ENCODE measurements around the gene ASTN2. TPM values are rescaled to one million over a fixed set of nuclear protein-coding genes. Genes with fewer than 3 reads are reported as not detected.

Gene ASTN2
- polyA plus RNA-seq, 1 donor from 2014 or later: 6.8 TPM

- H3K27me3 ChIP-seq (ENCODE audit: insufficient read depth, low read depth, low read length): no peaks in the 10 kb centered on the region
- H3K9me2 ChIP-seq (ENCODE audit: insufficient read depth, low read length): no peaks in the 10 kb centered on the region
- no peaks in the 10 kb centered on the region for H4K20me1 ChIP-seq (ENCODE audit: insufficient read depth)
- H2AFZ ChIP-seq (ENCODE audit: low read depth, low read length): no peak overlapping the region
- no peaks in the 10 kb centered on the region for H3K9me3 ChIP-seq (ENCODE audit: low read length)
- TF ChIP-seq POLR2AphosphoS5 (IDR thresholded peaks at IDR 0.05) (peak; percentile 46), CTCF (IDR thresholded peaks at IDR 0.05; ENCODE audit: poor library complexity, severe bottlenecking) (no peak)
- no peak overlapping the region for H3K9ac ChIP-seq (ENCODE audit: low read length)
- H3K4me2 ChIP-seq (ENCODE audit: low read length): no peak overlapping the region
- no peaks in the 10 kb centered on the region for H3K36me3 ChIP-seq (ENCODE audit: insufficient read depth, low read length)
- no peak overlapping the region for H3K4me3 ChIP-seq (ENCODE audit: low read length)
- H3F3A ChIP-seq (ENCODE audit: insufficient read depth, low read length, poor library complexity, severe bottlenecking): no peaks in the 10 kb centered on the region
- H3K79me2 ChIP-seq (replicated peaks; ENCODE audit: insufficient read depth, low read length): no peaks in the 10 kb centered on the region
- H3K27ac ChIP-seq (ENCODE audit: low read length): no peak overlapping the region
Observed at GRCh38 chr9:116774421-116775180, 640.3 kb downstream of the ASTN2 start.

DNA sequence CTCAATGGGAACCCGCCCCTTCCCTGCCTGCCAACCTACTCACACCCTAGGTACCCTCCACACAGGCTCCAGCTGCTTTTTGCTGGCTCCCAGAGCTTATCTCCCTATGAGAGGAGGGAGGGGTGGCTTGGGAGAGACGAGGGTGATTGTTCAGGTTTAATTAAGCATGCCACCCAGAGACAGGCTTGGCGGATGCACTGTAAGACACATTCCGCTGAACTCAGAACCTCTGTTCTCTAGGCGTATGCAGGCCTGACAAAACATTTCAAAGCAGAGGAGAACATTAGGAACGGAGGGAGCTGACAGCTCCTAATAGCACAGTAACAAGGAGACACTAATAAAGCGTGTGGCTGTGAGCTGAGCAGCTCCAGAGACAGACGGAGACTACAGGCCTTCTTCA is 647.6 kb downstream of the ASTN2 start:
- Histone ChIP-seq H3K27me3 (ENCODE audit: insufficient read depth, low read depth, low read length) (no peaks in the 10 kb centered on the region), H3K4me3 (ENCODE audit: low read length) (peak overlapping the region; percentile 43), H3K27ac (ENCODE audit: low read length) (peak overlapping the region; percentile 20), H3K79me2 (replicated peaks; ENCODE audit: insufficient read depth, low read length) (no peaks in the 10 kb centered on the region), H4K20me1 (ENCODE audit: insufficient read depth) (no peaks in the 10 kb centered on the region), H2AFZ (ENCODE audit: low read depth, low read length) (no peak overlapping the region), H3F3A (ENCODE audit: insufficient read depth, low read length, poor library complexity, severe bottlenecking) (peaks cover 3% of the 10 kb centered on the region), H3K9me2 (ENCODE audit: insufficient read depth, low read length) (no peaks in the 10 kb centered on the region), H3K36me3 (ENCODE audit: insufficient read depth, low read length) (no peaks in the 10 kb centered on the region), H3K9ac (ENCODE audit: low read length) (peak overlapping the region; percentile 0), H3K9me3 (ENCODE audit: low read length) (no peaks in the 10 kb centered on the region), H3K4me2 (ENCODE audit: low read length) (peak overlapping the region; percentile 46)
- TF ChIP-seq POLR2AphosphoS5 (IDR thresholded peaks at IDR 0.05) (peak; percentile 78), MXI1 (conservative IDR thresholded peaks at IDR 0.05; ENCODE audit: poor library complexity, severe bottlenecking) (no peak), RAD21 (conservative IDR thresholded peaks at IDR 0.05) (peak; percentile 20), EP300 (conservative IDR thresholded peaks at IDR 0.05; ENCODE audit: poor library complexity, severe bottlenecking) (peak; percentile 87)
- TF ChIP-seq, protein P1, sequence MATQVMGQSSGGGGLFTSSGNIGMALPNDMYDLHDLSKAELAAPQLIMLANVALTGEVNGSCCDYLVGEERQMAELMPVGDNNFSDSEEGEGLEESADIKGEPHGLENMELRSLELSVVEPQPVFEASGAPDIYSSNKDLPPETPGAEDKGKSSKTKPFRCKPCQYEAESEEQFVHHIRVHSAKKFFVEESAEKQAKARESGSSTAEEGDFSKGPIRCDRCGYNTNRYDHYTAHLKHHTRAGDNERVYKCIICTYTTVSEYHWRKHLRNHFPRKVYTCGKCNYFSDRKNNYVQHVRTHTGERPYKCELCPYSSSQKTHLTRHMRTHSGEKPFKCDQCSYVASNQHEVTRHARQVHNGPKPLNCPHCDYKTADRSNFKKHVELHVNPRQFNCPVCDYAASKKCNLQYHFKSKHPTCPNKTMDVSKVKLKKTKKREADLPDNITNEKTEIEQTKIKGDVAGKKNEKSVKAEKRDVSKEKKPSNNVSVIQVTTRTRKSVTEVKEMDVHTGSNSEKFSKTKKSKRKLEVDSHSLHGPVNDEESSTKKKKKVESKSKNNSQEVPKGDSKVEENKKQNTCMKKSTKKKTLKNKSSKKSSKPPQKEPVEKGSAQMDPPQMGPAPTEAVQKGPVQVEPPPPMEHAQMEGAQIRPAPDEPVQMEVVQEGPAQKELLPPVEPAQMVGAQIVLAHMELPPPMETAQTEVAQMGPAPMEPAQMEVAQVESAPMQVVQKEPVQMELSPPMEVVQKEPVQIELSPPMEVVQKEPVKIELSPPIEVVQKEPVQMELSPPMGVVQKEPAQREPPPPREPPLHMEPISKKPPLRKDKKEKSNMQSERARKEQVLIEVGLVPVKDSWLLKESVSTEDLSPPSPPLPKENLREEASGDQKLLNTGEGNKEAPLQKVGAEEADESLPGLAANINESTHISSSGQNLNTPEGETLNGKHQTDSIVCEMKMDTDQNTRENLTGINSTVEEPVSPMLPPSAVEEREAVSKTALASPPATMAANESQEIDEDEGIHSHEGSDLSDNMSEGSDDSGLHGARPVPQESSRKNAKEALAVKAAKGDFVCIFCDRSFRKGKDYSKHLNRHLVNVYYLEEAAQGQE (IDR thresholded peaks at IDR 0.05; ENCODE audit: borderline replicate concordance): peak; percentile 62

- Histone ChIP-seq H3K9me2 (ENCODE audit: insufficient read depth, low read length) (no peaks in the 10 kb centered on the region), H3K27ac (ENCODE audit: low read length) (no peak overlapping the region), H3K4me2 (ENCODE audit: low read length) (no peak overlapping the region), H4K20me1 (ENCODE audit: insufficient read depth) (no peaks in the 10 kb centered on the region), H3K4me3 (ENCODE audit: low read length) (no peak overlapping the region), H3K79me2 (replicated peaks; ENCODE audit: insufficient read depth, low read length) (no peaks in the 10 kb centered on the region), H3F3A (ENCODE audit: insufficient read depth, low read length, poor library complexity, severe bottlenecking) (peaks cover 3% of the 10 kb centered on the region), H3K27me3 (ENCODE audit: insufficient read depth, low read depth, low read length) (no peaks in the 10 kb centered on the region), H3K9me3 (ENCODE audit: low read length) (no peaks in the 10 kb centered on the region), H3K36me3 (ENCODE audit: insufficient read depth, low read length) (no peaks in the 10 kb centered on the region), H3K9ac (ENCODE audit: low read length) (no peak overlapping the region), H2AFZ (ENCODE audit: low read depth, low read length) (no peak overlapping the region)
- TF ChIP-seq TAF1 (IDR thresholded peaks at IDR 0.05; ENCODE audit: low read depth) (no peak), SMC3 (conservative IDR thresholded peaks at IDR 0.05; ENCODE audit: poor library complexity) (no peak), EZH2 (IDR thresholded peaks at IDR 0.05; ENCODE audit: borderline replicate concordance, insufficient read depth, low read length, poor library complexity, severe bottlenecking) (no peak)
Observed at GRCh38 chr9:116765011-116765410, 649.8 kb downstream of the ASTN2 start.
